Testis (tissue), 2 donors: ENCODE data around the gene SAT1.

ENCODE experiments used
- POLR2A ChIP-seq: fragments of 450-650 bp; IDR thresholded peaks from one replicate; pipeline ENCODE4 v1.6.1; 2017; ENCODE audit warnings: antibody characterized with exemption, mild to moderate bottlenecking, moderate library complexity
- TF ChIP-seq, protein P1 (sequence below), 3 experiments: fragments of 450-650 bp in 2 of 3; fragments of 200-600 bp in 1 of 3; sonication (generic) in 1 of 3; IDR thresholded peaks; one replicate each; pipeline ENCODE4 v1.5.1; 2016 to 2019; ENCODE audit warnings: antibody characterized with exemption in 3 of 3, mild to moderate bottlenecking in 2 of 3, moderate library complexity in 1 of 3

DNA sequence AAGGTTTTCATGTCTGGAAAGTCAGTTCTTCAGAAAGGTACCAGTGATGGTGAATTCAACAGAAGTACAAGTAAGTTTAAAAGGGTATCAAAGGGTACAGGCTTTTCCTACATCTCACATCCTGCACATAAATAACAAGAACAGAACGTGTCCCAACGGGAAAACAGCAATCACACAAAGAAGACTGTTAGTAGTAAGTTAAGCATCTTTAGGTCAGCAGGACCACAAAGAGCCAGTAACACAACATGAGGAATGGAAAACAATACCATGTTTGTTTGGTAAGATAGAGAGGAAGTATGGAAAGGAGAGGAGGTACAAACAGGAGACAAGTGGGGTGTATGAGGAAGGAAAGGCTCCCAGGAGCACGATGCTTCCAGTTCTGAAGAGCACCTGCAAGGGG is 43.2 kb downstream of the SAT1 start:
- no peak for TF ChIP-seq POLR2A
- TF ChIP-seq, protein P1, sequence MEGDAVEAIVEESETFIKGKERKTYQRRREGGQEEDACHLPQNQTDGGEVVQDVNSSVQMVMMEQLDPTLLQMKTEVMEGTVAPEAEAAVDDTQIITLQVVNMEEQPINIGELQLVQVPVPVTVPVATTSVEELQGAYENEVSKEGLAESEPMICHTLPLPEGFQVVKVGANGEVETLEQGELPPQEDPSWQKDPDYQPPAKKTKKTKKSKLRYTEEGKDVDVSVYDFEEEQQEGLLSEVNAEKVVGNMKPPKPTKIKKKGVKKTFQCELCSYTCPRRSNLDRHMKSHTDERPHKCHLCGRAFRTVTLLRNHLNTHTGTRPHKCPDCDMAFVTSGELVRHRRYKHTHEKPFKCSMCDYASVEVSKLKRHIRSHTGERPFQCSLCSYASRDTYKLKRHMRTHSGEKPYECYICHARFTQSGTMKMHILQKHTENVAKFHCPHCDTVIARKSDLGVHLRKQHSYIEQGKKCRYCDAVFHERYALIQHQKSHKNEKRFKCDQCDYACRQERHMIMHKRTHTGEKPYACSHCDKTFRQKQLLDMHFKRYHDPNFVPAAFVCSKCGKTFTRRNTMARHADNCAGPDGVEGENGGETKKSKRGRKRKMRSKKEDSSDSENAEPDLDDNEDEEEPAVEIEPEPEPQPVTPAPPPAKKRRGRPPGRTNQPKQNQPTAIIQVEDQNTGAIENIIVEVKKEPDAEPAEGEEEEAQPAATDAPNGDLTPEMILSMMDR (IDR thresholded peaks at IDR 0.05) = no peak
